Uterus (tissue), 2 donors: ENCODE data around the gene HINT2.

ENCODE experiments used
- CTCF ChIP-seq, 4 experiments: fragments of 200-600 bp in 2 of 4; fragments of 450-650 bp in 2 of 4; sonication (generic) in 2 of 4; IDR thresholded peaks; one replicate each; pipeline ENCODE4 v1.5.1; 2016 to 2019; ENCODE audit warnings: antibody characterized with exemption in 4 of 4, mild to moderate bottlenecking in 2 of 4, moderate library complexity in 1 of 4
- POLR2A ChIP-seq, 2 donors: fragments of 450-650 bp; IDR thresholded peaks; one replicate each; pipeline ENCODE4 v1.6.1; 2016; ENCODE audit warnings: antibody characterized with exemption in 2 of 2, mild to moderate bottlenecking in 1 of 2, moderate library complexity in 1 of 2

- no peak for TF ChIP-seq POLR2A (IDR thresholded peaks at IDR 0.05)
- TF ChIP-seq CTCF (IDR thresholded peaks at IDR 0.05) = no peak
Measured at GRCh38 chr9:35766997-35767396, 47.8 kb downstream of the HINT2 start.
